C4-2B (cell line): ENCODE data around the gene NR5A2.

Experiments used
- ZFX ChIP-seq: fragments of 450-650 bp; IDR thresholded peaks from 2 replicates; pipeline ENCODE4 v1.6.1; 2017
- TF ChIP-seq, protein P1 (sequence below): fragments of 450-650 bp; conservative IDR thresholded peaks from 2 replicates; pipeline ENCODE4 v1.5.1; 2017; ENCODE audit warnings: mild to moderate bottlenecking

DNA sequence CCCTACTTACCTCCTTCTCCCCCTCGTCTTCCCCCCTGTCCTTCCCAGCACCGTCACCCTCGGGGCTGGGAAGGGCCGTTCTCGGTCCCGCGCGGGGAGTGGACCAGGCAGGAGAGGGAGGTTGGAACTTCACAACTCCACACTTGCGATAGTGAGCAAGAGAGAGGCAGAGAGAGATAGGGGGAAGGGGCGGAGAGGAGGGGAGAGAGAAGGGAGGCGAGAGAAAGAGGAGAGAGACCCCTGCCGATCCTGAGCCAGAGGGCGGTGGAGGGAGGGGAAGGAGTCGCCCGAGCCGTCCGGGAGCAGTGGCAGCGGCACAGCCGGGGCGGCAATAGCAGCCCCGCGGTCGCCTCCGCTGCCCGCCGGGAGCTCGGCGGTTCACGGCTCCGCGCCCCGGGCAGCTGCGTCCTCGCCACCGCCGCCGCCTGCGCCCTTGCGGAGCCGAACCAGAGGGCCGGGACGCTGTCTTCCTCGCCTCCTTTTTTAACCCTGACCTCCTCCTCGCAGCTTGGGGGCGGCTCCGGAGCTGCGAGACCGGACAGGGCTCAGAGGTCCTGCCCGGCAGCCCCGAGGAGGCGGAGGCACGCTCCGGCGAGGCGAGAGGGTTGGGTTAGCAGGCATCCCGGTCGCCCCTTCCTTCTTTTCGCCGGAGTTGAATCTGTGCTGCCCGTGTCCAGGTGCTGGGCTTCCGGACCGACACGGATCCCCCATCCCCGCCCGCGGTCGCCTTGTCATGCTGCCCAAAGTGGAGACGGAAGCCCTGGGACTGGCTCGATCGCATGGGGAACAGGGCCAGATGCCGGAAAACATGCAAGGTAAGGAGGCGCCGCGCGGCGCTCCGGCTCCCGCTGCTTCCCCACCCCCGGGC, 11.7 kb downstream of the NR5A2 start:
- TF ChIP-seq, protein P1, sequence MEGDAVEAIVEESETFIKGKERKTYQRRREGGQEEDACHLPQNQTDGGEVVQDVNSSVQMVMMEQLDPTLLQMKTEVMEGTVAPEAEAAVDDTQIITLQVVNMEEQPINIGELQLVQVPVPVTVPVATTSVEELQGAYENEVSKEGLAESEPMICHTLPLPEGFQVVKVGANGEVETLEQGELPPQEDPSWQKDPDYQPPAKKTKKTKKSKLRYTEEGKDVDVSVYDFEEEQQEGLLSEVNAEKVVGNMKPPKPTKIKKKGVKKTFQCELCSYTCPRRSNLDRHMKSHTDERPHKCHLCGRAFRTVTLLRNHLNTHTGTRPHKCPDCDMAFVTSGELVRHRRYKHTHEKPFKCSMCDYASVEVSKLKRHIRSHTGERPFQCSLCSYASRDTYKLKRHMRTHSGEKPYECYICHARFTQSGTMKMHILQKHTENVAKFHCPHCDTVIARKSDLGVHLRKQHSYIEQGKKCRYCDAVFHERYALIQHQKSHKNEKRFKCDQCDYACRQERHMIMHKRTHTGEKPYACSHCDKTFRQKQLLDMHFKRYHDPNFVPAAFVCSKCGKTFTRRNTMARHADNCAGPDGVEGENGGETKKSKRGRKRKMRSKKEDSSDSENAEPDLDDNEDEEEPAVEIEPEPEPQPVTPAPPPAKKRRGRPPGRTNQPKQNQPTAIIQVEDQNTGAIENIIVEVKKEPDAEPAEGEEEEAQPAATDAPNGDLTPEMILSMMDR: no peak
- no peak for TF ChIP-seq ZFX
